GM19468 (cell line): Measurements from ENCODE around the gene DYNC1I1.

Experiments used
- ATAC-seq: cut with Tn5 transposase; IDR thresholded peaks from one replicate; pipeline ENCODE4 v1.9.1; 2021; ENCODE audit warnings: mild to moderate bottlenecking, moderate library complexity, moderate number of reproducible peaks; ENCODE audit not compliant: unreplicated experiment; ENCODE audit errors: extremely low read depth

The DYNC1I1 gene

DNA sequence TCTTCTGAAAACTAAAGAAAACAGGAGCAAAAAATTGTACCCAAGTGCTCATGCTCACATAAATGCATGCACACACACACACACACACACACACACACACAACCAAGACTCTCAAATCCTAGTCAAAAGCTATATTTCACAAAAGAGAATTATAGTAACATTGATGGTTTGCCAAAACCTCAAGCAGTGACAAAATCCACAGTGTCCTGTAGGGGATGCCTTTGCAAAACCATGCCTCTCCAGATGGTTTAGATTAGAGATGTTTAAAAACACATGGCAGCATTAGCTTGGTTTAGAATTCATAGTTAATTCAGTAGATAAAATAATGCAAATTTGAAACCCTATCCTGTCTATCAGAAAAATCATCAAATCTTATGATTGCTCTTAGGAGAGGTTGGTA is 232.2 kb downstream of the DYNC1I1 start:
- ATAC-seq: no peak

GRCh38 chr7:96005271-96005670 is 232.9 kb downstream of the DYNC1I1 start:
- ATAC-seq: no peak

DNA sequence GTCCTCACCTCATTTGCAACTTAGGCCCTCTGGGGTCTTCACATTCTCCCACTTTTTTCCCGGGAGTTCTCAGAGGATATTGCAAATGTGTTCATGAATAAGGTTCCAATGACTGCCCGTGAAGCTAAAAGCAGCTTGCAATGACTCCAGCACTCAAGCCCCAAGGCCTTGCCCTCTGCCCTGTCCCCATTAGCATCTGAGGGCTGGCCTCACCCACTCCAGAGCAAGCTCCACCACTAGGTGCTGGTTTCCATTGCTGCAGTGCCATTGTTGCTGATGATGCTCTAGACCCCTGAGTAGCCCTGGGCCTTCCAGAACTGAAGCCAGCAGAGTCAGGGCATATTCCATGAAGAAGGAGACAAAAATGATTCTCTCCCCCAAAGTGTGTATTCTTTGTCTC is 236.8 kb downstream of the DYNC1I1 start:
- no peak for ATAC-seq

DNA sequence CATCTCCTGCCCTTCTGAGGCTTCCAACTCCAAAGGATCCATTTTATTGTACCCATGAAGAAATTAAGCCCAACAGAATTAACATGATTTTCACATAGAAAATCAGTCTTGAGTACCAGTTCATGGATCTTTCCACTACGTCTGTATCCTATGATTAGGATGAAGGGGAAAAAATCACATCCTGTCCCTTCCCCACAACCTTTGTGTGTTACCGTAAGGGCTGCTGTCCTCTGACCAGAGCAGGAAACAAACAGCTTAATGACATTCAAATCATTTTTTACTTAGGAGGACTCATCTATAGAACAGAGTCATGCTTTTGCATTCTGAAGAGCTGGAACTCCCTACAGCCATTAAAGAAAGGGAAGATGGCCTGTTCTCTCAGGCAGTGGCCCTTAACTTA is 241.5 kb downstream of the DYNC1I1 start:
- no peak for ATAC-seq

- ATAC-seq: no peak
These were observed 242.3 kb downstream of the DYNC1I1 start for GRCh38 chr7:96014617-96015016.

- no peak for ATAC-seq
These were observed 243.8 kb downstream of the DYNC1I1 start for GRCh38 chr7:96016056-96016586.

GRCh38 chr7:96016735-96017134 is 244.4 kb downstream of the DYNC1I1 start:
- ATAC-seq: no peak

- no peak for ATAC-seq
These were observed 245.5 kb downstream of the DYNC1I1 start for GRCh38 chr7:96017877-96018276.

DNA sequence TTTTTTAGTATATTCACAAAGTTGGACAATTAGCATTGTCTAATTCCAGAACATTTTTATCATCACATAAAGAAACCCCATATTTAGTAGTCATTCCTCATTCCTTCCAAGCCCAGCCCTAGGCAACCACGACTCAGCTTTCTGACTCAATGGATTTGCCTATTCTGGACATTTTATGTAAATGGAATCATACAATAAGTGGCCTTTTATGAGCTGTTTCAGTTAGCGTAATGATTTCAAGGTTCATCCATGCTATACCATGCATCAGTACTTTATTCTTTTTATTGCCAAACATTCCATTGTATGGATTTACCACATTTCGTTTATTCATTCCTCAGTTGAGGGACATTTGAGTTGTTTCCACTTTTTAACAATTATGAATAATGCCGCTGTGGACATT is 249.2 kb downstream of the DYNC1I1 start:
- no peak for ATAC-seq

- no peak for ATAC-seq
These were observed 251.0 kb downstream of the DYNC1I1 start for GRCh38 chr7:96023387-96023786.

DNA sequence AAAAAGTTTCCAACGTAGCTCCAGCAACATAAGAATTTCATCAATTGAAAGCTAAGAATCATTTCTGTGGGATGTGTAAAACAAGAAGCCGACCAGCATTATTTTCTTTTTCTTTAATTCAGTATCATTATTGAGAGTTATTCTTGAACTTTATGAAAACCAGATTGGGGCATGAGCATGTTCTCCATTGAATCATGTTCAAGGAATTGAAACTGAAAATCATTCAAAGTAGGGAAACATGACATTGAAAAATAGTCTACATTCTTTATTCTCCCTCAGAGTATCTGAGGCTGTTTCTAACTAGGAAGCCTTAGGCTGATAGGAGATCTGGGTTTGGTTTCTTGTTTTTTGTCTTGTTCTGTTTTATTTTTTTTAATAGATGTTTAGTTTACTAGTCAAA is 253.7 kb downstream of the DYNC1I1 start:
- no peak for ATAC-seq

GRCh38 chr7:96026611-96027010 is 254.3 kb downstream of the DYNC1I1 start:
- ATAC-seq: no peak

GRCh38 chr7:96028729-96029128 is 256.4 kb downstream of the DYNC1I1 start:
- no peak for ATAC-seq

- ATAC-seq: no peak
These were observed 260.8 kb downstream of the DYNC1I1 start for GRCh38 chr7:96033009-96033598.

- no peak for ATAC-seq
These were observed 262.8 kb downstream of the DYNC1I1 start for GRCh38 chr7:96034940-96035727.

DNA sequence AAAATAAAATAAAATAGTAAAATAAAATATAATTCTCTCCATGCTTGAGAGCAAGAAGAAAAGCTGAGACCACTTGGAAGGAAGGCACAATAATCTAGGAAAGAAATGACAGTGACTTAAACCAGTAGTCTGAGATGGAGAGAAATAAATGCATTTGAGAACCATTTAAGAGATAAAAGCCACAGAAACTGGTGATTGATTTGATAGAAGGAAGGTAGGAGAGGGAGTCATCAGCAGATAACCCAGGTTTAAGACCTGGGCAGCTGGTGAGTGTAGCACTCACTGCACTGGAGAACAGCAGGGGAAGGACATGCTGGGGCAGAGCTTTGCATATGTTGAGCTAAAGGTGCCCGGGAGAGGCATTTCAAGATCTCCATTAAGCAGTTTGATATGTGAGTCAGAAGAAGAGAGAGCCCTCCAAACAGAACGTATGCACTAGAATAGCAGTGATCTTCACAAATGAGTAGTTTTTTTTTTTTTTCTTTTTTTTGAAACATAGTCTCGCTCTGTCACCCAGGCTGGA is 268.0 kb downstream of the DYNC1I1 start:
- no peak for ATAC-seq

- ATAC-seq: no peak
These were observed 268.8 kb downstream of the DYNC1I1 start for GRCh38 chr7:96041171-96041570.

DNA sequence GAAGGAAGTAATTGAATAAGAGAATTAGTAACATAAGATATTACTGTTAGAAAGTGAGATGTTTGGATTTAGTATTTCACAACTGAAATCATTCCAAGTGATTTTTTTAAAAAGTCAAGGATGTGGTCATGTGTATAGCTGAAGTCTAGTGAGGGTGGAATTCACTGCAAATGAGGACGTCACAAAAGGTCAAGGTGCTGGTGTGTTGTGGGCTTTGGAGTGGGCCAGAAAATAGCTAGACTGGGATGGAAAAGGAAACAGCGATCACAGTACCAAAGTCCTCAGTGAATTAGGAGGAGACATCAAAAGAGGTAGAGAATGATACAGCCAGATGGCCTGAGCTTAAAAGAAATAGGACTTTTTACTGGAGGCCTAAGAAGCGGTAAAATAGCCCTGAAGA is 272.8 kb downstream of the DYNC1I1 start:
- ATAC-seq: no peak

DNA sequence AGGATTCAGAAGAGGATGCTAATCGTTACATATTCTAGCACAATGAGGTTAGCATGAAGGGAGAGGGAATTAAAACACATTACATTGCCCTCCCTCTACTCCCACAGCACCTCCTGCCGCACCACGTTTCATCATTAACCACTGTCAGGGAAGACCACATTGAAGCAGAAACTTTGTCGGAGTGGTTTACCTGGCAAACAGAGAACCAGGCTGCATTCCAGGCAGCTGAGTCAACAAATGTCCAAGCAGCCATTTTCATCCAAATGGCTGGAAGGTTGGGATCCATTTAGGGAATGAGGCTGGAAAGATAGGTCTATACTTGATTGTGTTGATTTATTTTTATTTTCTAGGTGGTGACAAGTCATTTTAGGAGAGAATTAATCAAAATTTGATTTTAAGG is 273.6 kb downstream of the DYNC1I1 start:
- no peak for ATAC-seq

DNA sequence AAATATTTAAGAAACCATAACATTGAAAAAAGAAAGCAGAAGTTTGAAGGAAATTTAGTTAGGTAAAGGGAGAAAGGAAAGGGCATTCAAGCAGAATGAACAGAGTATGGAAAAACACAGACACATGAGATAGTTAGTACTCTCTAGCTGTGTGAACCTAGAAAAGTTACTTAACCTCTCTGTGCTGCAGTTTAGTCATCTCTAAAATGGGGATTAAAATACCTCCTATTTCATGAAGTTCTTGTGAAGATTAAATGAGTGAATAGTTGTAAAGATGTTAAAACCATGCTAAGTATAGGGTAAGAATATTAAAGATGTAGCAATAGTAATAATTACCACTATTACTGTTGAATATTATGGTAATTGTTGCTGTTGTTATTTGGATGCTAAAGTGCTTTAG is 279.9 kb downstream of the DYNC1I1 start:
- ATAC-seq: no peak

- ATAC-seq: no peak
These were observed 280.6 kb downstream of the DYNC1I1 start for GRCh38 chr7:96052860-96053470.
